HG03175 (cell line): ENCODE measurements around the gene AK6.
A peak's percentile ranks its signal among the peaks of the same experiment; 100 is the strongest.
"Not testable (repeated sequence)": the region's sequence is repeated elsewhere in the genome, so short reads cannot be mapped to it uniquely, and the experiment has no call there.

Experiments used
- ATAC-seq: cut with Tn5 transposase; IDR thresholded peaks from one replicate; pipeline ENCODE4 v1.9.1; 2021; ENCODE audit warnings: mild to moderate bottlenecking, moderate library complexity; ENCODE audit not compliant: unreplicated experiment

The AK6 gene

GRCh38 chr5:69369340-69370121 is at the start of gene AK6, which contains the start of the genes RAD17 and TAF9:
Gene AK6, minus strand, starts transcription at chr5:69369520. Its CDS starts 30 bp downstream, at chr5:69369490.
Gene RAD17, plus strand, starts transcription at chr5:69369818. Its CDS starts 2,391 bp downstream, at chr5:69372209.
Gene TAF9, minus strand, starts transcription at chr5:69369520. Its CDS starts 3,783 bp downstream, at chr5:69365737.
- ATAC-seq = peak; percentile 94

GRCh38 chr5:69418554-69418953 is 49.2 kb upstream of the AK6 start:
- no peak for ATAC-seq

- no peak for ATAC-seq
Observed at GRCh38 chr5:69416699-69417098, 47.4 kb upstream of the AK6 start.

GRCh38 chr5:69416180-69416579 is 46.9 kb upstream of the AK6 start:
- ATAC-seq = no peak

- no peak for ATAC-seq
Observed at GRCh38 chr5:69415584-69415958, 46.3 kb upstream of the AK6 start.

GRCh38 chr5:69414885-69415583 is 45.7 kb upstream of the AK6 start, which contains the start of gene MARVELD2:
Gene MARVELD2, plus strand, starts transcription at chr5:69415116. Its CDS starts 4,270 bp downstream, at chr5:69419386.
- ATAC-seq = peak; percentile 50

GRCh38 chr5:69404659-69405330 is 35.5 kb upstream of the AK6 start:
- ATAC-seq = no peak

GRCh38 chr5:69378376-69378775 is 9.1 kb upstream of the AK6 start:
- ATAC-seq = no peak

- peak; percentile 83 for ATAC-seq
Observed at GRCh38 chr5:69374911-69375446, 5.7 kb upstream of the AK6 start.

- ATAC-seq = no peak
Observed at GRCh38 chr5:69372394-69372793, 3.1 kb upstream of the AK6 start.

GRCh38 chr5:69370335-69370734 is 1.0 kb upstream of the AK6 start:
- not testable (repeated sequence) for ATAC-seq

GRCh38 chr5:69368458-69369339 is 621 bp downstream of the AK6 start:
- peak; percentile 30 for ATAC-seq

GRCh38 chr5:69367697-69368279 is 1.5 kb downstream of the AK6 start:
- no peak for ATAC-seq

- no peak for ATAC-seq
Observed at GRCh38 chr5:69364850-69365249, 4.5 kb downstream of the AK6 start.

GRCh38 chr5:69364414-69364813 is 4.9 kb downstream of the AK6 start:
- ATAC-seq = no peak

- ATAC-seq = no peak
Observed at GRCh38 chr5:69360442-69360841, 8.9 kb downstream of the AK6 start.

GRCh38 chr5:69359699-69360098 is 9.6 kb downstream of the AK6 start:
- no peak for ATAC-seq

- no peak for ATAC-seq
Observed at GRCh38 chr5:69350664-69351063, 18.7 kb downstream of the AK6 start.

GRCh38 chr5:69343083-69343482 is 26.2 kb downstream of the AK6 start:
- no peak for ATAC-seq
